Neural cell (in vitro differentiated cells): Measurements from ENCODE around the gene RAET1E.

ENCODE experiments used
- EP300 ChIP-seq: fragments of 450-650 bp; conservative IDR thresholded peaks from 2 replicates; pipeline ENCODE4 v1.6.1; 2014; ENCODE audit warnings: antibody characterized with exemption, mild to moderate bottlenecking, moderate library complexity; ENCODE audit not compliant: poor library complexity, severe bottlenecking
- EZH2 ChIP-seq: fragments of 200-600, 300-800 bp; shearing (Covaris generic), sonication (generic); IDR thresholded peaks from 2 replicates; pipeline ENCODE4 v1.6.1; 2014; ENCODE audit warnings: antibody characterized with exemption, low read length, borderline replicate concordance, mild to moderate bottlenecking; ENCODE audit not compliant: insufficient read depth, poor library complexity, severe bottlenecking
- POLR2AphosphoS5 ChIP-seq: IDR thresholded peaks from 2 replicates; pipeline ENCODE4 v1.6.1; 2012
- SMC3 ChIP-seq: fragments of 450-650 bp; conservative IDR thresholded peaks from 2 replicates; pipeline ENCODE4 v1.6.1; 2014; ENCODE audit warnings: antibody characterized with exemption, mild to moderate bottlenecking, moderate library complexity; ENCODE audit not compliant: poor library complexity
- TAF1 ChIP-seq: IDR thresholded peaks from 2 replicates; pipeline ENCODE4 v1.6.1; 2012; ENCODE audit warnings: low read depth
- TF ChIP-seq, protein P1 (sequence below): IDR thresholded peaks from 2 replicates; pipeline ENCODE4 v1.6.1; 2012; ENCODE audit warnings: borderline replicate concordance
- TF ChIP-seq, protein P2 (sequence below): fragments of 450-650 bp; IDR thresholded peaks from 2 replicates; pipeline ENCODE4 v1.5.1; 2014; ENCODE audit warnings: antibody characterized with exemption, mild to moderate bottlenecking, moderate library complexity; ENCODE audit not compliant: poor library complexity, severe bottlenecking

DNA sequence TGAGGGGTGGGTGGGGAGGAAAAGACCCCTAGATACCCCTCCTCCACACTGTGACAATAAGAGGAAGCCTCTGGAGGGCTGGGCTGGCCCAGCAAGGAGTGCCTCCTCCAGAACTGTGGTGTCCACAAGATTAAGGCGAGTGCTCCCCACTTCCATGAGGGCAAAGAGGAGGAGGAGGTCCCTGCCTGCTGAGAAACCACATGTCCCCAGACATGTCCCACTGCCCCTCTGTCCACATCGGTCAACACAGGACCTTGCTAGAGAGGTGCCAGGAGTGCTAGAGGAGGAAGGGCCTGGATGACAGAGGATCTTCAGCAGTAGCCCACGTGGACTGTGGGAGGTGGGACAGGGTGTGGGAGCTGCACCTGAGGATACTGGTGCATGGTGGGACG is 21.9 kb upstream of the RAET1E start:
- TF ChIP-seq, protein P1, sequence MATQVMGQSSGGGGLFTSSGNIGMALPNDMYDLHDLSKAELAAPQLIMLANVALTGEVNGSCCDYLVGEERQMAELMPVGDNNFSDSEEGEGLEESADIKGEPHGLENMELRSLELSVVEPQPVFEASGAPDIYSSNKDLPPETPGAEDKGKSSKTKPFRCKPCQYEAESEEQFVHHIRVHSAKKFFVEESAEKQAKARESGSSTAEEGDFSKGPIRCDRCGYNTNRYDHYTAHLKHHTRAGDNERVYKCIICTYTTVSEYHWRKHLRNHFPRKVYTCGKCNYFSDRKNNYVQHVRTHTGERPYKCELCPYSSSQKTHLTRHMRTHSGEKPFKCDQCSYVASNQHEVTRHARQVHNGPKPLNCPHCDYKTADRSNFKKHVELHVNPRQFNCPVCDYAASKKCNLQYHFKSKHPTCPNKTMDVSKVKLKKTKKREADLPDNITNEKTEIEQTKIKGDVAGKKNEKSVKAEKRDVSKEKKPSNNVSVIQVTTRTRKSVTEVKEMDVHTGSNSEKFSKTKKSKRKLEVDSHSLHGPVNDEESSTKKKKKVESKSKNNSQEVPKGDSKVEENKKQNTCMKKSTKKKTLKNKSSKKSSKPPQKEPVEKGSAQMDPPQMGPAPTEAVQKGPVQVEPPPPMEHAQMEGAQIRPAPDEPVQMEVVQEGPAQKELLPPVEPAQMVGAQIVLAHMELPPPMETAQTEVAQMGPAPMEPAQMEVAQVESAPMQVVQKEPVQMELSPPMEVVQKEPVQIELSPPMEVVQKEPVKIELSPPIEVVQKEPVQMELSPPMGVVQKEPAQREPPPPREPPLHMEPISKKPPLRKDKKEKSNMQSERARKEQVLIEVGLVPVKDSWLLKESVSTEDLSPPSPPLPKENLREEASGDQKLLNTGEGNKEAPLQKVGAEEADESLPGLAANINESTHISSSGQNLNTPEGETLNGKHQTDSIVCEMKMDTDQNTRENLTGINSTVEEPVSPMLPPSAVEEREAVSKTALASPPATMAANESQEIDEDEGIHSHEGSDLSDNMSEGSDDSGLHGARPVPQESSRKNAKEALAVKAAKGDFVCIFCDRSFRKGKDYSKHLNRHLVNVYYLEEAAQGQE = no peak
- TF ChIP-seq, protein P2, sequence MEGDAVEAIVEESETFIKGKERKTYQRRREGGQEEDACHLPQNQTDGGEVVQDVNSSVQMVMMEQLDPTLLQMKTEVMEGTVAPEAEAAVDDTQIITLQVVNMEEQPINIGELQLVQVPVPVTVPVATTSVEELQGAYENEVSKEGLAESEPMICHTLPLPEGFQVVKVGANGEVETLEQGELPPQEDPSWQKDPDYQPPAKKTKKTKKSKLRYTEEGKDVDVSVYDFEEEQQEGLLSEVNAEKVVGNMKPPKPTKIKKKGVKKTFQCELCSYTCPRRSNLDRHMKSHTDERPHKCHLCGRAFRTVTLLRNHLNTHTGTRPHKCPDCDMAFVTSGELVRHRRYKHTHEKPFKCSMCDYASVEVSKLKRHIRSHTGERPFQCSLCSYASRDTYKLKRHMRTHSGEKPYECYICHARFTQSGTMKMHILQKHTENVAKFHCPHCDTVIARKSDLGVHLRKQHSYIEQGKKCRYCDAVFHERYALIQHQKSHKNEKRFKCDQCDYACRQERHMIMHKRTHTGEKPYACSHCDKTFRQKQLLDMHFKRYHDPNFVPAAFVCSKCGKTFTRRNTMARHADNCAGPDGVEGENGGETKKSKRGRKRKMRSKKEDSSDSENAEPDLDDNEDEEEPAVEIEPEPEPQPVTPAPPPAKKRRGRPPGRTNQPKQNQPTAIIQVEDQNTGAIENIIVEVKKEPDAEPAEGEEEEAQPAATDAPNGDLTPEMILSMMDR = no peak
- TF ChIP-seq EP300 (no peak), TAF1 (no peak), POLR2AphosphoS5 (no peak), EZH2 (no peak), SMC3 (no peak)
